ENCODE measurements around the gene BMF.
A peak's percentile ranks its signal among the peaks of the same experiment; 100 is the strongest.

BMF gene

GRCh38 chr15:40047415-40048210 is 61.1 kb downstream of the BMF start:
- DNase-seq: no peak

GRCh38 chr15:40046721-40047414 is 61.8 kb downstream of the BMF start:
- no peak for DNase-seq

GRCh38 chr15:40045572-40046217 is 63.0 kb downstream of the BMF start:
- DNase-seq: no peak

- DNase-seq: peak; percentile 49
Observed at GRCh38 chr15:40044717-40045571, 63.7 kb downstream of the BMF start.

GRCh38 chr15:40043927-40044716 is 64.6 kb downstream of the BMF start:
- DNase-seq: no peak

GRCh38 chr15:40042791-40043320 is 65.8 kb downstream of the BMF start:
- DNase-seq: no peak

GRCh38 chr15:40040770-40041169 is 67.9 kb downstream of the BMF start:
- DNase-seq: no peak

- no peak for DNase-seq
Observed at GRCh38 chr15:40040293-40040635, 68.4 kb downstream of the BMF start.

- DNase-seq: peak; percentile 89
Observed at GRCh38 chr15:40038638-40039543, 69.8 kb downstream of the BMF start, which contains the start of gene SRP14. TSS of gene SRP14 (minus strand) at chr15:40039181. CDS start at chr15:40039116, 65 bp downstream.

- DNase-seq: no peak
Observed at GRCh38 chr15:40038275-40038637, 70.4 kb downstream of the BMF start.

Data from activated gamma-delta T cell (primary cell).